Ecto neural progenitor cell (in vitro differentiated cells): ENCODE results near the gene COX14.
"Not testable (repeated sequence)": the region's sequence is repeated elsewhere in the genome, so short reads cannot be mapped to it uniquely, and the experiment has no call there.

Experiments
- DNase-seq: peaks from one replicate; pipeline ENCODE4 v3.0.0-alpha.2; 2018; ENCODE audit warnings: low spot score

The COX14 gene

DNA sequence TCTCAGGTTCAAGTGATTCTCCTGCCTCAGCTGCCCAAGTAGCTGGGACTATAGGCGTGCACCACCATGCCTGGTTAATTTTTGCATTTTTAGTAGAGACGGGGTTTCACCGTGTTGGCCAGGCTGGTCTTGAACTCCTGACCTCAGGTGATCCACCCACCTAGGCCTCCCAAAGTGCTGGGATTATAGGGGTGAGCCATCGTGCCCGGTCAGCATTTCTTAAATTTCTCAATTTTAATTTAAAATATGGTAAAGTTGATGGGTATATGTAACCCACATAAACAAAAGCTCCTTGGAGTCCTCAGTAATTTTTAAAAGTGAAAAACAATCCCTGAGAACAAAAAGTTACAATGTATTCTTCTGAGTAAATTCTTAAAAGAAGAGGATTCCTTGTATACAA lies 42.9 kb downstream of the COX14 start:
- not testable (repeated sequence) for DNase-seq

GRCh38 chr12:50156641-50157040 lies 44.6 kb downstream of the COX14 start:
- DNase-seq, result no peak

- no peak for DNase-seq
These were observed 45.2 kb downstream of the COX14 start for GRCh38 chr12:50157259-50157658.

GRCh38 chr12:50160643-50161042 lies 48.6 kb downstream of the COX14 start:
- no peak for DNase-seq

- no peak for DNase-seq
These were observed 50.2 kb downstream of the COX14 start for GRCh38 chr12:50162230-50162629.

- no peak for DNase-seq
These were observed 52.9 kb downstream of the COX14 start for GRCh38 chr12:50164963-50165362.

- no peak for DNase-seq
These were observed 54.7 kb downstream of the COX14 start for GRCh38 chr12:50166799-50167048.

GRCh38 chr12:50167049-50167828 lies 55.2 kb downstream of the COX14 start, which contains the start of gene CERS5:
TSS of gene CERS5 (minus strand) at chr12:50167369. CDS start at chr12:50167297, 72 bp downstream.
- DNase-seq, result peak; percentile 100
